DOHH2 (cell line): Measurements from ENCODE around the gene POMGNT1.
"Not testable (repeated sequence)": the region's sequence is repeated elsewhere in the genome, so short reads cannot be mapped to it uniquely, and the experiment has no call there.

Experiments used
- H3F3A ChIP-seq: fragments of 200-600 bp; sonication (generic), shearing (Covaris generic); 2 replicates; pipeline ENCODE4 v1.6.0; 2016; ENCODE audit warnings: antibody characterized with exemption, mild to moderate bottlenecking; ENCODE audit not compliant: control insufficient read depth, insufficient read depth
- H3K27ac ChIP-seq: fragments of 200-600 bp; sonication (generic); 2 replicates; pipeline ENCODE4 v1.5.1; 2014; ENCODE audit warnings: low read depth, mild to moderate bottlenecking, low read length, moderate library complexity
- H3K27me3 ChIP-seq: fragments of 200-600 bp; sonication (generic); 2 replicates; pipeline ENCODE4 v1.6.1; 2014; ENCODE audit warnings: mild to moderate bottlenecking, low read length, mixed read lengths; ENCODE audit not compliant: control insufficient read depth
- H3K36me3 ChIP-seq: fragments of 200-600 bp; sonication (generic); 2 replicates; pipeline ENCODE4 v1.6.1; 2014; ENCODE audit warnings: mild to moderate bottlenecking, low read length, moderate library complexity, mixed read lengths; ENCODE audit not compliant: control insufficient read depth
- H3K4me1 ChIP-seq: fragments of 200-600 bp; sonication (generic); 2 replicates; pipeline ENCODE4 v1.6.1; 2014; ENCODE audit warnings: mild to moderate bottlenecking, low read length, mixed read lengths; ENCODE audit not compliant: control insufficient read depth
- H3K4me2 ChIP-seq: fragments of 200-600 bp; sonication (generic); 2 replicates; pipeline ENCODE4 v1.6.0; 2014; ENCODE audit warnings: mild to moderate bottlenecking, low read length, moderate library complexity
- H3K4me3 ChIP-seq: fragments of 200-600 bp; sonication (generic); 2 replicates; pipeline ENCODE4 v1.5.1; 2014; ENCODE audit warnings: mild to moderate bottlenecking, low read length, mixed read lengths
- H3K79me2 ChIP-seq: fragments of 200-600 bp; sonication (generic); 2 replicates; pipeline ENCODE4 v1.6.1; 2014; ENCODE audit warnings: mild to moderate bottlenecking, low read length, mixed read lengths; ENCODE audit not compliant: control insufficient read depth
- H3K9me2 ChIP-seq: fragments of 200-600 bp; sonication (generic); replicated peaks from 2 replicates; pipeline ENCODE4 v1.6.1; 2014; ENCODE audit warnings: mild to moderate bottlenecking, low read length, mixed read lengths; ENCODE audit not compliant: control insufficient read depth
- H3K9me3 ChIP-seq: fragments of 200-600 bp; sonication (generic); 2 replicates; pipeline ENCODE4 v1.6.1; 2014; ENCODE audit warnings: antibody characterized with exemption, low read length, mixed read lengths; ENCODE audit not compliant: control insufficient read depth, insufficient read depth
- H4K20me1 ChIP-seq: fragments of 200-600 bp; sonication (generic); 2 replicates; pipeline ENCODE4 v1.6.0; 2014; ENCODE audit warnings: low read depth, mild to moderate bottlenecking, antibody characterized with exemption, low read length, moderate library complexity; ENCODE audit not compliant: control insufficient read depth, insufficient read depth
- EZH2phosphoT487 ChIP-seq: fragments of 200-600 bp; sonication (generic); IDR thresholded peaks from 2 replicates; pipeline ENCODE4 v1.6.1; 2017; ENCODE audit warnings: borderline replicate concordance, mild to moderate bottlenecking, antibody characterized with exemption, low read length, moderate library complexity, mixed read lengths
- TF ChIP-seq, protein P1 (sequence below): fragments of 200-600 bp; sonication (generic); IDR thresholded peaks from one replicate; pipeline ENCODE4 v1.5.1; 2014; ENCODE audit warnings: antibody characterized with exemption, mild to moderate bottlenecking, low read depth, low read length; ENCODE audit not compliant: poor library complexity, severe bottlenecking

The POMGNT1 gene

DNA sequence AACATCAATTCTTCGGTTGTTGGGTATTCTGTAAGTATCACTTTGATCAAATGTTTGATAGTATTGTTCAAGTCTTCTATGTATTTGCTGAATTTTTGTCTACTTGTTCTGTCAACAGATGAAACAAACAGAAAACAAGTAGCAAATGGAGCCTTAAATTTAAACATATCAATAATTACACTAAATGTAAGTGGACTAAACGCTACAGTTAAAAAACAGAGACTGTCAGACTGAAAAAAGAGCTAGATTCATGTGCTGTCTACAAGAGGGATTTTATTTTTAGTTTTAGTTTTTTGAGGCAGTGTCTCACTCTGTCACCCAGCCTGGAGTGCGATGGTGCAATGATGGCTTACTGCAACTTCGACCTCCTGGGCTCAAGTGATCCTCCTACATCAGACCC, 38.6 kb upstream of the POMGNT1 start:
- Histone ChIP-seq H3K27ac (no peak overlapping the region), H3F3A (no peaks in the 10 kb centered on the region), H3K4me1 (no peaks in the 10 kb centered on the region), H3K79me2 (no peaks in the 10 kb centered on the region), H3K9me3 (peaks cover 9% of the 10 kb centered on the region), H3K27me3 (peaks cover 5% of the 10 kb centered on the region; the same call in 1 of the 2 replicates), H3K4me3 (no peak overlapping the region), H3K9me2 (no peaks in the 10 kb centered on the region), H3K4me2 (no peak overlapping the region), H3K36me3 (no peaks in the 10 kb centered on the region), H4K20me1 (no peaks in the 10 kb centered on the region)
- TF ChIP-seq EZH2phosphoT487, result no peak
- TF ChIP-seq, protein P1, sequence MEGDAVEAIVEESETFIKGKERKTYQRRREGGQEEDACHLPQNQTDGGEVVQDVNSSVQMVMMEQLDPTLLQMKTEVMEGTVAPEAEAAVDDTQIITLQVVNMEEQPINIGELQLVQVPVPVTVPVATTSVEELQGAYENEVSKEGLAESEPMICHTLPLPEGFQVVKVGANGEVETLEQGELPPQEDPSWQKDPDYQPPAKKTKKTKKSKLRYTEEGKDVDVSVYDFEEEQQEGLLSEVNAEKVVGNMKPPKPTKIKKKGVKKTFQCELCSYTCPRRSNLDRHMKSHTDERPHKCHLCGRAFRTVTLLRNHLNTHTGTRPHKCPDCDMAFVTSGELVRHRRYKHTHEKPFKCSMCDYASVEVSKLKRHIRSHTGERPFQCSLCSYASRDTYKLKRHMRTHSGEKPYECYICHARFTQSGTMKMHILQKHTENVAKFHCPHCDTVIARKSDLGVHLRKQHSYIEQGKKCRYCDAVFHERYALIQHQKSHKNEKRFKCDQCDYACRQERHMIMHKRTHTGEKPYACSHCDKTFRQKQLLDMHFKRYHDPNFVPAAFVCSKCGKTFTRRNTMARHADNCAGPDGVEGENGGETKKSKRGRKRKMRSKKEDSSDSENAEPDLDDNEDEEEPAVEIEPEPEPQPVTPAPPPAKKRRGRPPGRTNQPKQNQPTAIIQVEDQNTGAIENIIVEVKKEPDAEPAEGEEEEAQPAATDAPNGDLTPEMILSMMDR, result no peak

DNA sequence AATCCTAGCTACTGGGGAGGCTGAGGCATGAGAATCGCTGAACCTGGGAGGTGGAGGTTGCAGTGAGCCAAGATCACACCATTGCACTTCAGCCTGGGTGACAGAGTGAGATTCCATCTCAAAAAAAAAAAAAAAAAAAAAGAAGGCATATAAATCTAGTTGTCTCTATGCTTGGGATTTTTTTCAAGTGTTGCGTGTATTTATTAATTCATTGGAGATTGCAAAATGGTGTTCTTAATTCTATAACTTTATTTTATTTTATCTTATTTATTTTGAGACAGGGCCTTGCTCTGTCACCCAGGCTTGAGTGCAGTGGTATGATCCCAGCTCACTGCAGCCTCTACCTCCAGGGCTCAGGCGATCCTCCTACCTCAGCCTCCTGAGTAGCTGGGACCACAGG, 33.0 kb upstream of the POMGNT1 start:
- not testable (repeated sequence) for H3K27me3 ChIP-seq, H3F3A ChIP-seq, H3K79me2 ChIP-seq, H4K20me1 ChIP-seq, H3K27ac ChIP-seq, H3K4me1 ChIP-seq, H3K9me2 ChIP-seq, H3K36me3 ChIP-seq, H3K4me3 ChIP-seq, H3K4me2 ChIP-seq, H3K9me3 ChIP-seq

- H3K27ac ChIP-seq, result no peak overlapping the region
- H3K36me3 ChIP-seq, result no peaks in the 10 kb centered on the region
- no peak overlapping the region for H3K4me2 ChIP-seq
- H4K20me1 ChIP-seq, result no peaks in the 10 kb centered on the region
- no peaks in the 10 kb centered on the region for H3F3A ChIP-seq
- TF ChIP-seq EZH2phosphoT487, result no peak
- TF ChIP-seq, protein P1, result no peak
- no peaks in the 10 kb centered on the region for H3K27me3 ChIP-seq
- no peaks in the 10 kb centered on the region for H3K9me3 ChIP-seq
- no peak overlapping the region for H3K4me3 ChIP-seq
- H3K79me2 ChIP-seq, result no peaks in the 10 kb centered on the region
- no peaks in the 10 kb centered on the region for H3K9me2 ChIP-seq
- H3K4me1 ChIP-seq, result peaks cover 14% of the 10 kb centered on the region
These were observed 26.7 kb upstream of the POMGNT1 start for GRCh38 chr1:46224966-46225365.

- Histone ChIP-seq H3K4me3 (no peak overlapping the region), H3K4me1 (peaks cover 14% of the 10 kb centered on the region), H3F3A (no peaks in the 10 kb centered on the region), H3K27me3 (peaks cover 2% of the 10 kb centered on the region; the same call in 1 of the 2 replicates), H3K4me2 (peak overlapping the region; percentile 41), H3K36me3 (no peaks in the 10 kb centered on the region), H3K9me2 (no peaks in the 10 kb centered on the region), H3K9me3 (no peaks in the 10 kb centered on the region), H3K27ac (no peak overlapping the region), H4K20me1 (no peaks in the 10 kb centered on the region), H3K79me2 (no peaks in the 10 kb centered on the region)
- no peak for TF ChIP-seq EZH2phosphoT487
- TF ChIP-seq, protein P1, result peak; percentile 98
These were observed 25.3 kb upstream of the POMGNT1 start for GRCh38 chr1:46223472-46223943.

- H3K27me3 ChIP-seq, H3K9me3 ChIP-seq, H4K20me1 ChIP-seq, H3K27ac ChIP-seq, H3F3A ChIP-seq, H3K4me3 ChIP-seq, H3K9me2 ChIP-seq, H3K79me2 ChIP-seq, H3K36me3 ChIP-seq: not testable (repeated sequence)
- peaks cover 14% of the 10 kb centered on the region for H3K4me1 ChIP-seq
- H3K4me2 ChIP-seq, result peak overlapping the region; percentile 41
These were observed 24.8 kb upstream of the POMGNT1 start for GRCh38 chr1:46223055-46223454.
